Upper lobe of right lung (tissue), 1 donor: Measurements from ENCODE around the gene SLC10A7. TPM values are rescaled to one million over a fixed set of nuclear protein-coding genes. Genes with fewer than 3 reads are reported as not detected.

ENCODE experiments used
- ATAC-seq: fragments of 200-7000 bp; cut with Tn5 transposase; one replicate; pipeline ENCODE4 v1.9.1; 2020; ENCODE audit warnings: mild to moderate bottlenecking, moderate library complexity
- DNase-seq: peaks from one replicate; pipeline ENCODE4 v3.0.0-alpha.2; 2020
- H3K27ac ChIP-seq: fragments of 200-600 bp; one replicate; pipeline ENCODE4 v1.8.0; 2022
- H3K27me3 ChIP-seq: fragments of 200-600 bp; one replicate; pipeline ENCODE4 v1.8.0; 2022; ENCODE audit warnings: mild to moderate bottlenecking
- H3K36me3 ChIP-seq: fragments of 200-600 bp; one replicate; pipeline ENCODE4 v1.8.0; 2022
- H3K4me1 ChIP-seq: fragments of 200-600 bp; one replicate; pipeline ENCODE4 v1.8.0; 2022
- H3K4me3 ChIP-seq: fragments of 200-600 bp; one replicate; pipeline ENCODE4 v1.8.0; 2022; ENCODE audit warnings: mild to moderate bottlenecking
- H3K9me3 ChIP-seq: fragments of 200-600 bp; one replicate; pipeline ENCODE4 v1.8.0; 2022
- intact Hi-C: fragments of 100-400 bp; cut with DNase I; formaldehyde crosslinking; loops from one replicate; pipeline ENCODE4 v1.11.0; 2022
- total RNA-seq: library from RNA; stranded (reverse); fragmentation: NEBNext Ultra II Directional; extraction: Animal tissue kit (Norgen Biotek cat#: 25700); gene quantifications from one replicate; pipeline ENCODE4 v1.2.1, GENCODE V29; 2021
- TF ChIP-seq, protein P1 (sequence below): fragments of 200-600 bp; IDR thresholded peaks from one replicate; pipeline ENCODE4 v1.8.0; 2022; ENCODE audit warnings: antibody characterized with exemption
- donor health status: DM: no; HTN: yes; CAD: no; lungs with severe emphysema.

The SLC10A7 gene
- total RNA-seq, 1 donor from 2014 or later, result 19.3 TPM

DNA sequence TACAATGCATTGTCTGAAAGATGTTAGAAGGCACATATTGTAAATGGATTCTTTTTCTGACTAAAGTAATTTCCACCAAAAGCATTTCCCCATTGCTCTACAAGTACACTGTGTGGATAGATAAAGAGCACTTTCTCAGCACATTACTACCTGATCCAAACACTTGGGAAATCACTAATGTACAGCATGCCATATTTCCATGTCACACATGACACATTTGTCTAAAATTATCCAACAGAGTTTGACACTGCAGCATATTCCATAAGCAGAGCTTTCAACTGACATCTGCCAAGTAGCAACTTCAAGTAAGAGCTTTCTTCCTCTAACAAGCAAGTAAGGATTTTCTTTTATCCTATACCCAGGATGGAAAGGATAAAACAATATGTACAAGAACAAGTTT lies 257.9 kb downstream of the SLC10A7 start:
- DNase-seq, result no peak
- no peak overlapping the region for H3K27ac ChIP-seq
- H3K36me3 ChIP-seq, result no peaks in the 10 kb centered on the region
- no peak overlapping the region for H3K4me3 ChIP-seq
- TF ChIP-seq, protein P1, sequence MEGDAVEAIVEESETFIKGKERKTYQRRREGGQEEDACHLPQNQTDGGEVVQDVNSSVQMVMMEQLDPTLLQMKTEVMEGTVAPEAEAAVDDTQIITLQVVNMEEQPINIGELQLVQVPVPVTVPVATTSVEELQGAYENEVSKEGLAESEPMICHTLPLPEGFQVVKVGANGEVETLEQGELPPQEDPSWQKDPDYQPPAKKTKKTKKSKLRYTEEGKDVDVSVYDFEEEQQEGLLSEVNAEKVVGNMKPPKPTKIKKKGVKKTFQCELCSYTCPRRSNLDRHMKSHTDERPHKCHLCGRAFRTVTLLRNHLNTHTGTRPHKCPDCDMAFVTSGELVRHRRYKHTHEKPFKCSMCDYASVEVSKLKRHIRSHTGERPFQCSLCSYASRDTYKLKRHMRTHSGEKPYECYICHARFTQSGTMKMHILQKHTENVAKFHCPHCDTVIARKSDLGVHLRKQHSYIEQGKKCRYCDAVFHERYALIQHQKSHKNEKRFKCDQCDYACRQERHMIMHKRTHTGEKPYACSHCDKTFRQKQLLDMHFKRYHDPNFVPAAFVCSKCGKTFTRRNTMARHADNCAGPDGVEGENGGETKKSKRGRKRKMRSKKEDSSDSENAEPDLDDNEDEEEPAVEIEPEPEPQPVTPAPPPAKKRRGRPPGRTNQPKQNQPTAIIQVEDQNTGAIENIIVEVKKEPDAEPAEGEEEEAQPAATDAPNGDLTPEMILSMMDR, result no peak
- intact Hi-C loops, result no loop called here
- no peaks in the 10 kb centered on the region for H3K9me3 ChIP-seq
- H3K27me3 ChIP-seq, result no peaks in the 10 kb centered on the region
- ATAC-seq, result no peak
- no peaks in the 10 kb centered on the region for H3K4me1 ChIP-seq

DNA sequence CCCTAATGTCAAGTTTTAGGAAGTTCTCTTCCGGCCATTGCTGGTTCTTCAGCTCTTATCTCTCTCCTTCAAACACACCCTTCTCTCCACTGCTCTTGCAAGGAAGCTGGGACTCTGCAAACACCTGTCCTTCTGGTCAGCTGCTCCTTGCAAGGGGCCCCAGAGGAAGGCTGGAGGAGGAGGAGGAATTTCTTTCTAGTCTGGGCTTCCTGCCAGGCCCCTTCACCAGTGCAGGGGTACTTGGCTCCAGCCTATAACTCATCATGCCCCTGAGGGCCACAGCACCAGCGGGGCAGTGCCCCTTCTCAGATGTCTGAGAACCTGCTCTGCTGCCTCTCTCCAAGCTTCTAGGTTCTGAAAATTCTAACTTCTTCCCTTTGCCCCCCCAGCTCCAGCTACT lies 260.7 kb downstream of the SLC10A7 start:
- H3K27ac ChIP-seq, result no peak overlapping the region
- no peaks in the 10 kb centered on the region for H3K4me1 ChIP-seq
- H3K9me3 ChIP-seq, result no peaks in the 10 kb centered on the region
- H3K4me3 ChIP-seq, result no peak overlapping the region
- H3K27me3 ChIP-seq, result no peaks in the 10 kb centered on the region
- TF ChIP-seq, protein P1, result no peak
- ATAC-seq (no peak), DNase-seq (no peak)
- peaks cover 8% of the 10 kb centered on the region for H3K36me3 ChIP-seq
- intact Hi-C loops, result no loop called here

DNA sequence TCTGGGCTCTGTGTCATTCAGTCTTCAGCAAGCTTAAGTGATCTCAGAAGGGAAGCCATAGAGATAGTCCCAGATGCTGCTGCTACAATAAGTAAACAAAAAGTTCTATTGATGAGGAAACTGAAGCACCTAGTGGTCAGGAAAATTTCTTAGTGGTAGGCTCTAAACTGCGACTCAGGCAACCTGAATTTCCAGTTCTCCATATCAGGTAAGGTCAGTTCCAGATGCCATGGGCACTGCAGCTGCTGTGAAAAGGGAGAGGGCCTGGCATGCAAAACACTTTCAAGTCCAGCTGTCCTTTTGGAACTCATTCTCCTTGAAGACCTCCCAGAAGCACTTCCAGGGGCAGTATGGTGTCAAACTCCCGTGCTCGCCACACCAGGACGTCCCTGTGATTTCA lies 261.2 kb downstream of the SLC10A7 start:
- no peaks in the 10 kb centered on the region for H3K9me3 ChIP-seq
- no peaks in the 10 kb centered on the region for H3K27me3 ChIP-seq
- no peak overlapping the region for H3K27ac ChIP-seq
- ATAC-seq, result no peak
- TF ChIP-seq, protein P1, result no peak
- no peak for DNase-seq
- intact Hi-C loops, result no loop called here
- H3K4me1 ChIP-seq, result no peaks in the 10 kb centered on the region
- peaks cover 8% of the 10 kb centered on the region for H3K36me3 ChIP-seq
- H3K4me3 ChIP-seq, result no peak overlapping the region

DNA sequence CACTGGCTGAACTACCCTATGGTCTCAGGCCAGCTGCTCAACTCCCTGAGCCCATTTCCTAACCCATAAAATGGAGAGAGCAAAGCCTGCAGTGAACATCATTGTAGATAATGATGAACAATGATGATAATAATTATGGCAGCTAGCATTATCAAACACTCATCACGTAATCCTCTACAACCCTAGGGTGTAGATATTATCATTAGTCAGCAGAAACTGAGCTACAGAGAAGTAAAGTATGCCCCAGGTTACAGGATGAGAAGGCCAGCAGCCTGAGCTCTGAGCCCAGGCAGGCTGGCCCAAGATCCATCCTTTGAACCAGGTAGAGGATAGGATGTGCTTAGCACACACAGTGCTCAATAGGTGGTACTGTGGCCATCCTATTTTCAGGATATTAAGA lies 264.2 kb downstream of the SLC10A7 start:
- intact Hi-C loops, result no loop called here
- Histone ChIP-seq H3K4me1 (no peaks in the 10 kb centered on the region), H3K9me3 (no peaks in the 10 kb centered on the region), H3K27ac (no peak overlapping the region), H3K36me3 (peaks cover 8% of the 10 kb centered on the region), H3K27me3 (no peaks in the 10 kb centered on the region), H3K4me3 (no peak overlapping the region)
- DNase-seq (no peak), ATAC-seq (no peak)
- TF ChIP-seq, protein P1, result no peak

DNA sequence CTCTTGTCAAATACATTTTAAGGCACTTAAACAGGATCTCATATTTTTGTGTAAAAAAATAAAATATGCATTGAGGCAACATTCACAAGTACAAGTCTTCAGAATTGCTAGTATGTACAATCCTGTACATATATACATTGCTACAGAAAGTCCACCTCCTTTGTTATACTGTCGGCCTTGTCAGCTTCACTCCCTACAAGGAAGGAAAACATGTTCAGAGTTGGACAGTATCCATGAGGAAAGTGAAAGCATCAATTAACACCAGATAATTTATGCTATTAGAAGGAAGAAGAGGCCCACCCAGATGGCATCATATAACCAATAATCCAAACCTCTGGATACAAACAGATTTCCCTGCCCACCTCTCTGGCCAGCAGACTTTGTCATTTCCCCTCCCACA lies 265.4 kb downstream of the SLC10A7 start:
- H3K27me3 ChIP-seq, result no peaks in the 10 kb centered on the region
- H3K9me3 ChIP-seq, result no peaks in the 10 kb centered on the region
- intact Hi-C loops, result no loop called here
- ATAC-seq (no peak), DNase-seq (no peak)
- peaks cover 8% of the 10 kb centered on the region for H3K36me3 ChIP-seq
- H3K4me3 ChIP-seq, result no peak overlapping the region
- TF ChIP-seq, protein P1, result no peak
- H3K27ac ChIP-seq, result no peak overlapping the region
- no peaks in the 10 kb centered on the region for H3K4me1 ChIP-seq

DNA sequence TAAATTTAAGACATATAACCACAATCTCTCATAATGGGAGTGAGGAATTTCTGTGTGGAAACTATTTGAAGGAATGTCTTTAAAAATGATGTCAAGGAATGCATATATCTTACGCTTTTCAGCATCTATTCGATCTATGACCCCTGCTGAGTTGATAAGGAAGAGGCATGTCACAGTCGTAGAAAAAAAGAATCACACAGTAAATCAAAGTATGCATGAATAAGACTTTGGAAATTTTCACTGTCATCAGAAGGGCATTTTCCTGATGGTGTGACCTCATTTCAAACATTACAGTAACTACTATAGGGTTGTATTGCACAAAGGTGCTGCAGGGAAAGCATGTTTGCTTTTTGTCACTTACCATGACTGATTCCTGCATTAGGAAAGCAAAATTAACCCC lies 265.9 kb downstream of the SLC10A7 start:
- Histone ChIP-seq H3K4me3 (no peak overlapping the region), H3K9me3 (no peaks in the 10 kb centered on the region), H3K27ac (no peak overlapping the region), H3K4me1 (no peaks in the 10 kb centered on the region), H3K36me3 (peaks cover 8% of the 10 kb centered on the region), H3K27me3 (no peaks in the 10 kb centered on the region)
- no peak for ATAC-seq
- TF ChIP-seq, protein P1, result no peak
- no peak for DNase-seq
- intact Hi-C loops, result no loop called here
